CD14-positive monocyte (primary cell): ENCODE data around the gene MKLN1. TPM values are rescaled to one million over a fixed set of nuclear protein-coding genes. Genes with fewer than 3 reads are reported as not detected.

ENCODE experiments used
- DNase-seq, 3 donors: peaks; one replicate each; pipeline ENCODE4 v3.0.0-alpha.2; 2011 to 2022
- H2AFZ ChIP-seq: 2 replicates; pipeline ENCODE4 v1.6.0; 2012; ENCODE audit warnings: mild to moderate bottlenecking, low read depth, low read length, inconsistent platforms; ENCODE audit not compliant: insufficient read depth, poor library complexity, severe bottlenecking
- H3K27ac ChIP-seq, 2 donors: 1 replicate in 1 of 2; 2 replicates in 1 of 2; pipeline ENCODE4 v1.5.1; 2012 to 2013; ENCODE audit warnings: low read length in 2 of 2, control low read depth in 1 of 2, inconsistent platforms in 1 of 2, low read depth in 1 of 2, mild to moderate bottlenecking in 1 of 2
- H3K27me3 ChIP-seq, 2 donors: one replicate each; pipeline versions ENCODE4 v1.6.0 to v1.6.1; 2011 to 2013; ENCODE audit warnings: low read length in 2 of 2; ENCODE audit not compliant: control insufficient read depth in 2 of 2, insufficient read depth in 2 of 2
- H3K36me3 ChIP-seq, 2 donors: replicated peaks in 1 of 2; 1 replicate in 1 of 2; 2 replicates in 1 of 2; pipeline versions ENCODE4 v1.5.1 to v1.6.1; 2012 to 2013; ENCODE audit warnings: low read length in 2 of 2, control low read depth in 1 of 2, inconsistent platforms in 1 of 2, mild to moderate bottlenecking in 1 of 2; ENCODE audit not compliant: insufficient read depth in 2 of 2, control insufficient read depth in 1 of 2
- H3K4me1 ChIP-seq, 2 donors: 1 replicate in 1 of 2; 2 replicates in 1 of 2; pipeline versions ENCODE4 v1.5.1 to v1.6.1; 2012 to 2013; ENCODE audit warnings: low read length in 2 of 2, control low read depth in 1 of 2, inconsistent platforms in 1 of 2, mild to moderate bottlenecking in 1 of 2, moderate library complexity in 1 of 2; ENCODE audit not compliant: insufficient read depth in 2 of 2, control insufficient read depth in 1 of 2
- H3K4me2 ChIP-seq: replicated peaks from 2 replicates; pipeline ENCODE3; 2012; ENCODE audit warnings: low read length, moderate library complexity, mild to moderate bottlenecking; ENCODE audit not compliant: poor library complexity, severe bottlenecking; ENCODE audit errors: extremely low read depth
- H3K4me3 ChIP-seq, 3 experiments: fragments of 200-600 bp in 1 of 3; sonication (generic) in 1 of 3; replicated peaks in 1 of 3; 1 replicate in 2 of 3; 2 replicates in 1 of 3; pipeline ENCODE4 v1.5.1; 2011 to 2013; ENCODE audit warnings: low read length in 3 of 3, mild to moderate bottlenecking in 3 of 3, control low read depth in 2 of 3, low read depth in 2 of 3, inconsistent platforms in 1 of 3, moderate library complexity in 1 of 3
- H3K79me2 ChIP-seq: 2 replicates; pipeline ENCODE4 v1.6.0; 2012; ENCODE audit warnings: mild to moderate bottlenecking, control low read depth, inconsistent platforms, low read length, moderate library complexity; ENCODE audit not compliant: insufficient read depth
- H3K9ac ChIP-seq: 2 replicates; pipeline ENCODE4 v1.6.0; 2017; ENCODE audit warnings: low read length, mild to moderate bottlenecking; ENCODE audit not compliant: insufficient read depth, poor library complexity, severe bottlenecking
- H3K9me3 ChIP-seq, 2 donors: replicated peaks in 1 of 2; 1 replicate in 1 of 2; 2 replicates in 1 of 2; pipeline versions ENCODE4 v1.5.1 to v1.6.1; 2012 to 2013; ENCODE audit warnings: low read length in 2 of 2, control low read depth in 1 of 2; ENCODE audit not compliant: control insufficient read depth in 1 of 2, insufficient read depth in 1 of 2
- H4K20me1 ChIP-seq: 2 replicates; pipeline ENCODE4 v1.6.0; 2012; ENCODE audit warnings: mild to moderate bottlenecking, low read length, control low read depth, moderate library complexity; ENCODE audit not compliant: insufficient read depth
- H3K27ac Mint-ChIP-seq, 7 donors: one replicate each; pipeline ENCODE4 v1.8.0; 2020; ENCODE audit warnings: mild to moderate bottlenecking in 7 of 7, mixed read lengths in 7 of 7, moderate library complexity in 6 of 7, inconsistent platforms in 2 of 7
- H3K27me3 Mint-ChIP-seq, 3 donors: one replicate each; pipeline ENCODE4 v1.8.0; 2021 to 2022; ENCODE audit warnings: low read depth in 3 of 3, mild to moderate bottlenecking in 3 of 3, mixed read lengths in 3 of 3, moderate library complexity in 3 of 3, inconsistent platforms in 1 of 3
- H3K36me3 Mint-ChIP-seq, 2 donors: one replicate each; pipeline ENCODE4 v1.8.0; 2020; ENCODE audit warnings: mixed read lengths in 2 of 2, inconsistent platforms in 1 of 2, mild to moderate bottlenecking in 1 of 2
- H3K4me1 Mint-ChIP-seq: one replicate; pipeline ENCODE4 v1.8.0; 2020; ENCODE audit warnings: mild to moderate bottlenecking, mixed read lengths
- H3K4me3 Mint-ChIP-seq, 2 donors: one replicate each; pipeline ENCODE4 v1.8.0; 2020; ENCODE audit warnings: mild to moderate bottlenecking in 2 of 2, mixed read lengths in 2 of 2, moderate library complexity in 1 of 2
- H3K9me3 Mint-ChIP-seq, 7 donors: one replicate each; pipeline ENCODE4 v1.8.0; 2020 to 2022; ENCODE audit warnings: mixed read lengths in 7 of 7, mild to moderate bottlenecking in 6 of 7, moderate library complexity in 6 of 7, inconsistent platforms in 2 of 7
- CTCF ChIP-seq: fragments of 200-600 bp; IDR thresholded peaks from one replicate; pipeline ENCODE4 v1.8.0; 2022; ENCODE audit warnings: antibody characterized with exemption, mild to moderate bottlenecking
- WGBS: methylation state at CpG from one replicate; pipeline ENCODE4 v1.1.5; 2013; ENCODE audit warnings: missing lambda C conversion rate; ENCODE audit not compliant: insufficient coverage; 5-methylcytosine and 5-hydroxymethylcytosine counted together
- intact Hi-C, 2 donors: fragments of 100-400 bp; cut with micrococcal nuclease; formaldehyde crosslinking; loops; one replicate each; pipeline versions ENCODE4 v1.15.0 to v1.15.1; 2023
- polyA plus RNA-seq, 3 donors: library from polyadenylated mRNA; depleted of rRNA in 1 of 3; unstranded in 2 of 3; stranded (reverse) in 1 of 3; fragments of 300-500 nt in 2 of 3; fragments of >200 nt in 1 of 3; fragmentation: Illumina TruSeq in 2 of 3; gene quantifications; 1 replicate in 2 of 3; 2 replicates in 1 of 3; pipeline ENCODE4 v1.2.3, GENCODE V29; 2012 to 2021

Gene MKLN1
- polyA plus RNA-seq, 3 donors, result 12.2 to 18.5 (median 17.2) TPM

- no peaks in the 10 kb centered on the region for H3K9me3 ChIP-seq
- H4K20me1 ChIP-seq, result no peaks in the 10 kb centered on the region
- H3K27ac Mint-ChIP-seq, result no peak overlapping the region
- intact Hi-C loops, result no loop called here
- H2AFZ ChIP-seq, result no peak overlapping the region
- no peak overlapping the region for H3K4me2 ChIP-seq
- DNase-seq, result no peak
- no peaks in the 10 kb centered on the region for H3K36me3 Mint-ChIP-seq
- no peak overlapping the region for H3K9ac ChIP-seq
- no peaks in the 10 kb centered on the region for H3K27me3 ChIP-seq
- WGBS, result 94% methylated on average over 6 of the region's 13 CpGs
- H3K4me3 ChIP-seq, result no peak overlapping the region
- no peak for TF ChIP-seq CTCF
- no peaks in the 10 kb centered on the region for H3K9me3 Mint-ChIP-seq
- H3K27ac ChIP-seq, result no peak overlapping the region
- peaks cover 0 to 3% (median 2%) of the 10 kb centered on the region in 3 donors for H3K27me3 Mint-ChIP-seq
- H3K79me2 ChIP-seq, result no peaks in the 10 kb centered on the region
- no peaks in the 10 kb centered on the region for H3K4me1 ChIP-seq
- no peak overlapping the region for H3K4me3 Mint-ChIP-seq
- peaks cover 2% of the 10 kb centered on the region for H3K4me1 Mint-ChIP-seq
- H3K36me3 ChIP-seq, result no peaks in the 10 kb centered on the region
These were observed 210.6 kb downstream of the MKLN1 start for GRCh38 chr7:131538071-131538812.

- Histone ChIP-seq H2AFZ (no peak overlapping the region), H3K27ac (no peak overlapping the region), H3K4me1 (no peaks in the 10 kb centered on the region), H3K9ac (no peak overlapping the region), H3K27me3 (no peaks in the 10 kb centered on the region), H3K9me3 (no peaks in the 10 kb centered on the region), H3K79me2 (no peaks in the 10 kb centered on the region), H3K4me3 (no peak overlapping the region), H4K20me1 (no peaks in the 10 kb centered on the region), H3K4me2 (no peak overlapping the region), H3K36me3 (no peaks in the 10 kb centered on the region)
- H3K9me3 Mint-ChIP-seq, result no peaks in the 10 kb centered on the region
- peaks cover 0 to 3% (median 2%) of the 10 kb centered on the region in 3 donors for H3K27me3 Mint-ChIP-seq
- WGBS, result 92% methylated on average over 4 of the region's 7 CpGs
- H3K36me3 Mint-ChIP-seq, result no peaks in the 10 kb centered on the region
- no peak overlapping the region for H3K27ac Mint-ChIP-seq
- H3K4me3 Mint-ChIP-seq, result no peak overlapping the region
- H3K4me1 Mint-ChIP-seq, result peaks cover 2% of the 10 kb centered on the region
- TF ChIP-seq CTCF, result no peak
- intact Hi-C loops, result no loop called here
- DNase-seq, result no peak
These were observed 211.1 kb downstream of the MKLN1 start for GRCh38 chr7:131538813-131539179.
